ENCODE measurements around the gene PDGFB. TPM values are rescaled to one million over a fixed set of nuclear protein-coding genes. Genes with fewer than 3 reads are reported as not detected.

The PDGFB gene
- total RNA-seq, 1 experiment from 2014 or later, result 13.1 TPM

- ChIA-PET RAD21 (ENCODE audit: low non-redundant PET in 1 of 2, low total read pairs in 2 of 2, uncharacterized antibody in 2 of 2, unreplicated experiment in 2 of 2) (no interaction called here), POLR2A (interaction anchor here (0.8 to 3.3 kb wide), 5 partner anchors 10 to 47 kb away, joined by 3 to 20 read pairs (median 4); partner anchors contain the start of gene RPL3), CTCF (interaction anchor here (1.8 to 2.0 kb wide), 2 partner anchors 27 to 119 kb away, joined by 5 to 8 read pairs; no protein-coding TSS in a partner anchor)
- H3K9me3 ChIP-seq (ENCODE audit: control insufficient read depth in 1 of 2, insufficient read depth in 1 of 2, low read depth in 1 of 2, low read length in 2 of 2), result peaks cover 0 to 8% of the 10 kb centered on the region in 2 experiments; a peak in 1 of 4 replicates
- H3K27me3 ChIP-seq (ENCODE audit: insufficient read depth, low read length), result no peaks in the 10 kb centered on the region
- H3K9ac ChIP-seq (ENCODE audit: low read length), result peak overlapping the region; percentile 67
- H3K4me3 ChIP-seq (replicated peaks in 1 of 2; ENCODE audit: low read depth in 1 of 2, low read length in 2 of 2), result no peak overlapping the region
- no peak overlapping the region for H3K27ac ChIP-seq (ENCODE audit: low read depth, low read length)
- TF ChIP-seq FOSL1 (IDR thresholded peaks at IDR 0.05; ENCODE audit: low read depth) (no peak), MAX (IDR thresholded peaks at IDR 0.05) (no peak), EGR1 (IDR thresholded peaks at IDR 0.05; ENCODE audit: low read depth) (no peak), ZNF274 (IDR thresholded peaks at IDR 0.05; ENCODE audit: low read depth, low read length) (no peak), YY1 (IDR thresholded peaks at IDR 0.05; ENCODE audit: extremely low read depth, insufficient replicate concordance, low read depth, low read length) (no peak), POLR2A (IDR thresholded peaks at IDR 0.05; ENCODE audit: borderline replicate concordance, extremely low read depth, insufficient read depth, insufficient read length) (no peak), SRF (IDR thresholded peaks at IDR 0.05; ENCODE audit: low read depth) (no peak), CEBPB (IDR thresholded peaks at IDR 0.05; ENCODE audit: low read depth) (no peak), RAD21 (IDR thresholded peaks at IDR 0.05; ENCODE audit: low read depth) (no peak), ATF3 (IDR thresholded peaks at IDR 0.05) (no peak), EZH2 (IDR thresholded peaks at IDR 0.05) (no peak), SIN3A (IDR thresholded peaks at IDR 0.05; ENCODE audit: low read depth) (no peak), TCF7L2 (IDR thresholded peaks at IDR 0.05; ENCODE audit: borderline replicate concordance, extremely low read depth, insufficient read depth, insufficient read length) (no peak), SP1 (IDR thresholded peaks at IDR 0.05; ENCODE audit: low read depth) (no peak)
- H3K4me1 ChIP-seq (ENCODE audit: control insufficient read depth in 1 of 2, insufficient read depth in 2 of 2, low read length in 2 of 2), result peaks cover 46 to 66% of the 10 kb centered on the region in 2 experiments
- peak overlapping the region; percentile 87 for H3K4me2 ChIP-seq (ENCODE audit: low read length)
- no peaks in the 10 kb centered on the region for H3K36me3 ChIP-seq (ENCODE audit: control insufficient read depth in 1 of 2, insufficient read depth in 2 of 2, low read length in 2 of 2)
- H3K79me2 ChIP-seq (ENCODE audit: insufficient read depth, low read length), result no peaks in the 10 kb centered on the region
- ATAC-seq (no peak), DNase-seq (ENCODE audit: low read depth, low spot score) (no peak)
- H4K20me1 ChIP-seq (ENCODE audit: insufficient read depth), result no peaks in the 10 kb centered on the region
- H3K9me2 ChIP-seq (ENCODE audit: insufficient read depth), result no peaks in the 10 kb centered on the region
- intact Hi-C loops (cut with micrococcal nuclease), result no loop called here
- no peak overlapping the region for H2AFZ ChIP-seq (ENCODE audit: low read depth, low read length, poor library complexity, severe bottlenecking)
- no TSS peak for BruUV-seq (replicated peaks)
These were observed 44.8 kb upstream of the PDGFB start for GRCh38 chr22:39289533-39289932.

Measured in HCT116 (cell line).